ENCODE data around the gene FMO2.
"Not testable (repeated sequence)": the region's sequence is repeated elsewhere in the genome, so short reads cannot be mapped to it uniquely, and the experiment has no call there.

The FMO2 gene

GRCh38 chr1:171231326-171231725 lies 46.2 kb downstream of the FMO2 start:
- TF ChIP-seq YY1 (IDR thresholded peaks at IDR 0.05; ENCODE audit: insufficient read depth, insufficient read length) (no peak), ZNF274 (IDR thresholded peaks at IDR 0.05; ENCODE audit: low read depth, low read length) (no peak), SUZ12 (IDR thresholded peaks at IDR 0.05; ENCODE audit: extremely low read depth, insufficient read depth, insufficient read length) (no peak)
- H3K27me3 ChIP-seq (ENCODE audit: insufficient read depth, insufficient read length), result no peaks in the 10 kb centered on the region
- H3K4me1 ChIP-seq (ENCODE audit: insufficient read depth, insufficient read length), result no peaks in the 10 kb centered on the region
- no peaks in the 10 kb centered on the region for H3K36me3 ChIP-seq (ENCODE audit: insufficient read depth, insufficient read length, low read length)
- H3K9me3 ChIP-seq (ENCODE audit: insufficient read depth, low read length), result peaks cover 16% of the 10 kb centered on the region
- no peak overlapping the region for H3K4me3 ChIP-seq (ENCODE audit: insufficient read length, low read depth)
- no peak overlapping the region for H3K9ac ChIP-seq (ENCODE audit: insufficient read length, low read depth)
- DNase-seq (ENCODE audit: low read depth, low spot score), result no peak

DNA sequence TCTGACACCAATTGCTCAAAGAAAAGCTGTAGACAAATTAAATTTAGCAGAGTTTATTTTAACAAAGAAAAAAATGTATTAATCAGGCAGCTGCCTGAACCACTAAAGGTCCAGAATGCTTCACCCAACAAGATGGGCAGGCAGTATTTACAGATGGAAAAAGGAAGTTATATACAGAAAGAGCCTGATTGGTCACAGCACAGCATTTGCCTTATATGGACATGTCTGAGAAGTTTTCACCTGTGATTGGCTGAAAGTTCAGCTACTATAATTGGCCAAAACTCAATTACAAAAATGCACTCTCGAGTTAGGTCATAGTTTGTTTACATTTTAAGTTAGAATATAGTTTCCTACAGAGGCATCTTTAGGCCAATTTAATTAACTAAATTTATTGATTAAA lies 48.1 kb downstream of the FMO2 start:
- no peak overlapping the region for H3K4me3 ChIP-seq (ENCODE audit: insufficient read length, low read depth)
- H3K27me3 ChIP-seq (ENCODE audit: insufficient read depth, insufficient read length), result no peaks in the 10 kb centered on the region
- H3K9me3 ChIP-seq (ENCODE audit: insufficient read depth, low read length), result peaks cover 23% of the 10 kb centered on the region
- no peaks in the 10 kb centered on the region for H3K4me1 ChIP-seq (ENCODE audit: insufficient read depth, insufficient read length)
- no peak overlapping the region for H3K9ac ChIP-seq (ENCODE audit: insufficient read length, low read depth)
- DNase-seq (ENCODE audit: low read depth, low spot score), result no peak
- no peaks in the 10 kb centered on the region for H3K36me3 ChIP-seq (ENCODE audit: insufficient read depth, insufficient read length, low read length)
- TF ChIP-seq SUZ12 (IDR thresholded peaks at IDR 0.05; ENCODE audit: extremely low read depth, insufficient read depth, insufficient read length) (no peak), ZNF274 (IDR thresholded peaks at IDR 0.05; ENCODE audit: low read depth, low read length) (no peak), YY1 (IDR thresholded peaks at IDR 0.05; ENCODE audit: insufficient read depth, insufficient read length) (no peak)

- H3K27me3 ChIP-seq (ENCODE audit: insufficient read depth, insufficient read length); DNase-seq (ENCODE audit: low read depth, low spot score); H3K9ac ChIP-seq (ENCODE audit: insufficient read length, low read depth); H3K36me3 ChIP-seq (ENCODE audit: insufficient read depth, insufficient read length, low read length); H3K4me1 ChIP-seq (ENCODE audit: insufficient read depth, insufficient read length); H3K4me3 ChIP-seq (ENCODE audit: insufficient read length, low read depth): not testable (repeated sequence)
- H3K9me3 ChIP-seq (ENCODE audit: insufficient read depth, low read length), result peaks cover 23% of the 10 kb centered on the region
These were observed 51.1 kb downstream of the FMO2 start for GRCh38 chr1:171236231-171236630.

GRCh38 chr1:171243878-171244277 lies 58.8 kb downstream of the FMO2 start:
- Histone ChIP-seq H3K27me3 (ENCODE audit: insufficient read depth, insufficient read length) (no peaks in the 10 kb centered on the region), H3K4me1 (ENCODE audit: insufficient read depth, insufficient read length) (no peaks in the 10 kb centered on the region), H3K4me3 (ENCODE audit: insufficient read length, low read depth) (no peak overlapping the region), H3K9ac (ENCODE audit: insufficient read length, low read depth) (no peak overlapping the region), H3K36me3 (ENCODE audit: insufficient read depth, insufficient read length, low read length) (no peaks in the 10 kb centered on the region), H3K9me3 (ENCODE audit: insufficient read depth, low read length) (no peaks in the 10 kb centered on the region)
- TF ChIP-seq ZNF274 (IDR thresholded peaks at IDR 0.05; ENCODE audit: low read depth, low read length), result no peak
- no peak for TF ChIP-seq SUZ12 (IDR thresholded peaks at IDR 0.05; ENCODE audit: extremely low read depth, insufficient read depth, insufficient read length)
- no peak for TF ChIP-seq YY1 (IDR thresholded peaks at IDR 0.05; ENCODE audit: insufficient read depth, insufficient read length)
- no peak for DNase-seq (ENCODE audit: low read depth, low spot score)

- H3K36me3 ChIP-seq (ENCODE audit: insufficient read depth, insufficient read length, low read length), result no peaks in the 10 kb centered on the region
- H3K9ac ChIP-seq (ENCODE audit: insufficient read length, low read depth), result no peak overlapping the region
- TF ChIP-seq YY1 (IDR thresholded peaks at IDR 0.05; ENCODE audit: insufficient read depth, insufficient read length) (no peak), ZNF274 (IDR thresholded peaks at IDR 0.05; ENCODE audit: low read depth, low read length) (no peak), SUZ12 (IDR thresholded peaks at IDR 0.05; ENCODE audit: extremely low read depth, insufficient read depth, insufficient read length) (no peak)
- no peaks in the 10 kb centered on the region for H3K9me3 ChIP-seq (ENCODE audit: insufficient read depth, low read length)
- no peaks in the 10 kb centered on the region for H3K4me1 ChIP-seq (ENCODE audit: insufficient read depth, insufficient read length)
- no peak overlapping the region for H3K4me3 ChIP-seq (ENCODE audit: insufficient read length, low read depth)
- DNase-seq (ENCODE audit: low read depth, low spot score), result peak; percentile 52
- peaks cover 3% of the 10 kb centered on the region for H3K27me3 ChIP-seq (ENCODE audit: insufficient read depth, insufficient read length)
These were observed 60.5 kb downstream of the FMO2 start for GRCh38 chr1:171245458-171246064.

DNA sequence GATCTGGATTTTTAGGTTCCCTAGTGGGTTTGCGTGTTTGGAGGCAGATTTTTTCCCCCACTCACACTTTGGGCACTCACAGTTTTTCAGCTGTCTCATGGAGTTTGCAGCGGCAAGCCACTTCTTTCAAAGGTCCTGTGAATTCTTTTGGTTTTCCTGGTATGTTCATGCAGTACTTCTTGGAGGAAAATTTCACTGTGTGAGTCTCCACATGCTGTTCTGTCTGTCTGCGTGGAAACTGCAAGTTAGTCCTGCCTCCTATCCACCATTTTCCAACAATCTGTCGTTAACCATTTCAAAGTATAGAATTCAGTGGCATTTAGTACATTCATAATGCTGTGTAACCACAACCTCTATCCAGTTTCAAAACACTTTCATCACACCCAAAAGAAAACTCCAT lies 62.4 kb downstream of the FMO2 start:
- Histone ChIP-seq H3K9me3 (ENCODE audit: insufficient read depth, low read length) (no peaks in the 10 kb centered on the region), H3K9ac (ENCODE audit: insufficient read length, low read depth) (no peak overlapping the region), H3K36me3 (ENCODE audit: insufficient read depth, insufficient read length, low read length) (no peaks in the 10 kb centered on the region), H3K4me1 (ENCODE audit: insufficient read depth, insufficient read length) (no peaks in the 10 kb centered on the region), H3K4me3 (ENCODE audit: insufficient read length, low read depth) (no peak overlapping the region), H3K27me3 (ENCODE audit: insufficient read depth, insufficient read length) (peaks cover 13% of the 10 kb centered on the region)
- TF ChIP-seq YY1 (IDR thresholded peaks at IDR 0.05; ENCODE audit: insufficient read depth, insufficient read length) (no peak), ZNF274 (IDR thresholded peaks at IDR 0.05; ENCODE audit: low read depth, low read length) (no peak), SUZ12 (IDR thresholded peaks at IDR 0.05; ENCODE audit: extremely low read depth, insufficient read depth, insufficient read length) (no peak)
- no peak for DNase-seq (ENCODE audit: low read depth, low spot score)

DNA sequence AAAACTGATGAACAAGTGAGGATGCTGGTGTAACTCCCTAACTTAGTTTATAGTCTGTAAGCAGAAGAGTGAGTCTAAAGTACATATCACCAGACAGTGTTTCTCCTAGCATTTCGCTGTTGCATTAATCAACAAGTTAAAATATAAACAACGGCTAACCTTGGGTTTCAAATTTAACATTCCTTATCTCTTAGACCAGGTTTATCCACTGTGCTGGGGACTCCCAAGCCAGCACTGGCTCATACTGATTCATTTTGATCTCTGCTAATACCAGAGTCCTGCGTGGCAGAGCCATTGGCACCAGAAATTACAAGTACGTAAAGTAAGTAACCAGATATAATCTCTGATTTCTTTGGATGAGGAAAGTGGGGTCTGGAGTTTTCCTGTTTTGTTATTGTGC lies 63.2 kb downstream of the FMO2 start, which contains the start of gene FMO1:
Gene FMO1 (plus strand): TSS at position 193 of the 400 bp plus-strand sequence. CDS start 9,594 bp downstream, outside the sequence.
- Histone ChIP-seq H3K4me3 (ENCODE audit: insufficient read length, low read depth) (no peak within 1 kb of the TSS), H3K9ac (ENCODE audit: insufficient read length, low read depth) (no peak within 1 kb of the TSS), H3K9me3 (ENCODE audit: insufficient read depth, low read length) (no peaks in the 10 kb centered on the region), H3K4me1 (ENCODE audit: insufficient read depth, insufficient read length) (no peaks in the 10 kb centered on the region), H3K36me3 (ENCODE audit: insufficient read depth, insufficient read length, low read length) (no peaks in the 10 kb centered on the region), H3K27me3 (ENCODE audit: insufficient read depth, insufficient read length) (peaks cover 13% of the 10 kb centered on the region)
- no peak for DNase-seq (ENCODE audit: low read depth, low spot score)
- TF ChIP-seq SUZ12 (IDR thresholded peaks at IDR 0.05; ENCODE audit: extremely low read depth, insufficient read depth, insufficient read length), result no peak
- TF ChIP-seq ZNF274 (IDR thresholded peaks at IDR 0.05; ENCODE audit: low read depth, low read length), result no peak
- no peak for TF ChIP-seq YY1 (IDR thresholded peaks at IDR 0.05; ENCODE audit: insufficient read depth, insufficient read length)
